Choroid plexus epithelial cell (primary cell): Measurements from ENCODE around the gene KLC4.

ENCODE experiments used
- DNase-seq: peaks from one replicate; pipeline ENCODE4 v3.0.0-alpha.2; 2010; ENCODE audit warnings: low read depth
- H3K4me3 ChIP-seq: 2 replicates; pipeline ENCODE4 v1.5.1; 2011; ENCODE audit warnings: low read depth, mild to moderate bottlenecking, control low read depth, low read length, moderate library complexity
- CTCF ChIP-seq: conservative IDR thresholded peaks from 2 replicates; pipeline ENCODE4 v1.5.1; 2011; ENCODE audit warnings: low read depth, mild to moderate bottlenecking, control low read depth, inconsistent platforms, low read length, moderate library complexity

The KLC4 gene

GRCh38 chr6:43016176-43016942 lies 43.1 kb upstream of the KLC4 start:
- H3K4me3 ChIP-seq: no peak overlapping the region
- DNase-seq: peak; percentile 11
- TF ChIP-seq CTCF: no peak

- DNase-seq: no peak
- no peak for TF ChIP-seq CTCF
- H3K4me3 ChIP-seq: no peak overlapping the region
Observed at GRCh38 chr6:43016943-43017334, 42.5 kb upstream of the KLC4 start.

- DNase-seq: no peak
- H3K4me3 ChIP-seq: no peak overlapping the region
- TF ChIP-seq CTCF: no peak
Observed at GRCh38 chr6:43019152-43019551, 40.3 kb upstream of the KLC4 start.

GRCh38 chr6:43020052-43020705 lies 39.3 kb upstream of the KLC4 start:
- no peak overlapping the region for H3K4me3 ChIP-seq
- no peak for DNase-seq

GRCh38 chr6:43020847-43021246 lies 38.6 kb upstream of the KLC4 start:
- peak overlapping the region; percentile 67 for H3K4me3 ChIP-seq
- DNase-seq: peak; percentile 34
- TF ChIP-seq CTCF: no peak

More at GRCh38 chr6:43020052-43020705, 39.3 kb upstream of the KLC4 start:
- no peak for TF ChIP-seq CTCF

GRCh38 chr6:43021270-43022047 lies 38.0 kb upstream of the KLC4 start, which contains the start of gene RRP36:
Gene RRP36 (plus strand): TSS chr6:43021623. CDS start chr6:43021655, 32 bp downstream.
- peak; percentile 69 for DNase-seq
- no peak for TF ChIP-seq CTCF
- H3K4me3 ChIP-seq: peak within 1 kb of the TSS; percentile 67
